ENCODE results near the gene VTA1. TPM values are rescaled to one million over a fixed set of nuclear protein-coding genes. Genes with fewer than 3 reads are reported as not detected.
"Not testable (repeated sequence)": the region's sequence is repeated elsewhere in the genome, so short reads cannot be mapped to it uniquely, and the experiment has no call there.

VTA1 gene
- total and polyA plus RNA-seq, 9 donors: 42.0 to 59.0 (median 55.0) TPM

DNA sequence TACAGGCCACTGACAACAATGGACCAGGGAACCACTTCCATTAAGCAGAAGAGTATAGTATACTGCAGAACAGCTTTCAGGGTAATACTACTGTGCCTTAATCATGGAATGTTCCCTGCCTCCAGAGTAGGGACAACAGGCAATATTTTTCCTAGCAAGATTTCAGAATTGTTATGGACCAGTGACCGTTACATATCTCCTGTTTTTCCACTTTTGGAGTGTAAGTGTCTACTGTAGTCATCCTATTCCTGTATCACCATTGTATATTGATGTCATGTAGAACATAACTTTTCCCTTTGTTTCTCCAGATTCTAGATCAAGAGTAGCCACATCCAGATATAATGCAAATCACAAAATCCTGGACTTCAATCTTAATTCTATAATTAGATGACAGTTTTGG, 16.2 kb upstream of the VTA1 start:
- H3K36me3 ChIP-seq (ENCODE audit: control insufficient read depth, insufficient read depth, low read length): no peaks in the 10 kb centered on the region
- H3K9me3 ChIP-seq (replicated peaks; ENCODE audit: control insufficient read depth, low read depth, low read length): no peaks in the 10 kb centered on the region
- no peak overlapping the region for H3K27ac ChIP-seq (ENCODE audit: low read length)
- DNase-seq: no peak
- H3K4me1 ChIP-seq (ENCODE audit: control insufficient read depth, insufficient read depth, low read length): no peaks in the 10 kb centered on the region
- H3K4me3 ChIP-seq (ENCODE audit: low read length): no peak overlapping the region
- H3K27me3 ChIP-seq (ENCODE audit: control insufficient read depth, insufficient read depth, low read length): peaks cover 2% of the 10 kb centered on the region
- no CpG with 5 or more reads among the region's 1 CpG for WGBS (ENCODE audit: insufficient coverage)

DNA sequence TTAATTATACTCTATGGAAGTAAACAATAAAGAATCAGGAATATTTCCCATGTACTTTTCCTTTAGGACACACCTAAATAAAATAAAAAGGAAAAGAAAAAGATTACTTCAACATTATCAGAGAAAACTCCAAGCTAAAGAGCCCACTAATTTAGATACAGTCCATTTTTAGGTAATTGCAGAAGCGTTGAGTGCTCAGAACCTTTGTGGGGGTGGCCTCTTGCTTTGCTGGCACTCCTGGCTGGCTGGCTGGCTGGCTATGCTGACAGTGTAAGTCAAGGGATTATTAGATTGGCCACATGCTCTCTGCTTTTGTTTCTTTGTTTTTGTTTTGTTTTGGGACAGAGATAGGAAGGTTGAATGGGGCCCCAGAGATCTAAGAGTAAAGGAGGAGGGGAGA, 14.4 kb upstream of the VTA1 start, which contains the start of gene GJE1:
Gene GJE1, plus strand, starts transcription at position 301 of the 400 bp plus-strand sequence. CDS start 234 bp downstream, outside the sequence.
- H3K9me3 ChIP-seq (replicated peaks; ENCODE audit: control insufficient read depth, low read depth, low read length): no peaks in the 10 kb centered on the region
- H3K4me3 ChIP-seq (ENCODE audit: low read length): no peak within 1 kb of the TSS
- no peaks in the 10 kb centered on the region for H3K4me1 ChIP-seq (ENCODE audit: control insufficient read depth, insufficient read depth, low read length)
- no peak for DNase-seq
- no peaks in the 10 kb centered on the region for H3K36me3 ChIP-seq (ENCODE audit: control insufficient read depth, insufficient read depth, low read length)
- no CpG with 5 or more reads among the region's 1 CpG for WGBS (ENCODE audit: insufficient coverage)
- peaks cover 2% of the 10 kb centered on the region for H3K27me3 ChIP-seq (ENCODE audit: control insufficient read depth, insufficient read depth, low read length)
- no peak within 1 kb of the TSS for H3K27ac ChIP-seq (ENCODE audit: low read length)

DNA sequence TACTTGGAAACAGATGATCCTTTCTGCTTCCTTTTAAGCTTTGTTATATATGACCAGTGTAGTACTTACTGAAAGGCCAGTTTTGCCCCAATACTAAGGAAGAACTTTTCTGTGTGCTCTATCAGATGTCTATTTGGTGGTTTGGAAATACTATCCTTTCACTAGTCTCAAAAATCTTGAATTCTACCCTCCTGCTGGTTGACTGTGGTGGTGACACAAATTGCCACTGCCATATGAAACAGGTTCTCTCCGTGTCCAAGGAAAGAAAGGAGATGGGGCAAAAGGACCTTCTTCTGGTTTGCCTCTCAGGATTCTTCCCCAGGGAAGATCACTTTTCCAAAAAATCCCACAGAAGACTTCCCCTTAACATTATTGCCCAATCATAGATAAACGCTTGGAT, 8.2 kb upstream of the VTA1 start:
- Histone ChIP-seq H3K36me3 (ENCODE audit: control insufficient read depth, insufficient read depth, low read length) (no peaks in the 10 kb centered on the region), H3K4me1 (ENCODE audit: control insufficient read depth, insufficient read depth, low read length) (no peaks in the 10 kb centered on the region), H3K27ac (ENCODE audit: low read length) (no peak overlapping the region), H3K4me3 (ENCODE audit: low read length) (no peak overlapping the region), H3K27me3 (ENCODE audit: control insufficient read depth, insufficient read depth, low read length) (no peaks in the 10 kb centered on the region), H3K9me3 (replicated peaks; ENCODE audit: control insufficient read depth, low read depth, low read length) (no peaks in the 10 kb centered on the region)
- 0% methylated on average over 1 of the region's 2 CpGs for WGBS (ENCODE audit: insufficient coverage)
- no peak for DNase-seq

DNA sequence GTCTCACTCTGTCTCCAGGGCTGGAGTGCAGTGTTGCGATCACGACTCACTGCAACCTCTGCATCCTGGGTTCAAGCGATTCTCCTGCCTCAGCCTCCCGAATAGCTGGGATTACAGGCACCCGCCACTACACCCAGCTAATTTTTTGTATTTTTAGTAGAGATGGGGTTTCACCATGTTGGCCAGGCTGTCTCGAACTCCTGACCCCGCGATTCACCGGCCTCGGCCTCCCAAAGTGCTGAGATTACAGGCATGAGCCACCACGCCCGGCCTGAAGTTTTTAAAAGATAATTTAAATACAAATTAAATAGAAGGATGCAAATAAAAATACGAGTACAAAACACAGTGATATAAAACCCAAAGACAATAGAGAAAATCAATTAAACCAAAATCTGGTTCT, 5.5 kb upstream of the VTA1 start:
- WGBS (ENCODE audit: insufficient coverage): 100% methylated on average over 1 of the region's 13 CpGs
- not testable (repeated sequence) for DNase-seq; H3K27me3 ChIP-seq (ENCODE audit: control insufficient read depth, insufficient read depth, low read length); H3K4me1 ChIP-seq (ENCODE audit: control insufficient read depth, insufficient read depth, low read length); H3K9me3 ChIP-seq (replicated peaks; ENCODE audit: control insufficient read depth, low read depth, low read length); H3K4me3 ChIP-seq (ENCODE audit: low read length); H3K27ac ChIP-seq (ENCODE audit: low read length); H3K36me3 ChIP-seq (ENCODE audit: control insufficient read depth, insufficient read depth, low read length)

DNA sequence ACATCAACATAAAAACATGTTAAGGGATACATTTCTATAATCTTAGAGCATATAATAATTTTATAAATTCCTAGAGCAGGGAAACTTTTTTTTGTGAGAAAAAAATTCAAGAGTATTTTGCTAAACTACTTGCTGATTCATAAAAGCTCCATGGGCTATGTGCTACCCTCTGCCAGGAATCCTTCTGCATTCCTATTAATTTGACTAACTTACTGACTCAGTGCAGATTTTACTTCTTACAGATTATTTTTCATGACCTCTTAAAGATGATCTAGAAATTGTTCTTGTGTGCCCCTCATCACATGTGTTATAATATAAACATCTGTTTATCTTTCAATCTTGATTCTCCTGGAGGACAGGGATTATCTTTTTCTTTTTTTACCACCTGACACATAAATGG, 5.7 kb downstream of the VTA1 start:
- Histone ChIP-seq H3K27ac (ENCODE audit: low read length) (no peak overlapping the region), H3K36me3 (ENCODE audit: control insufficient read depth, insufficient read depth, low read length) (peaks cover 3% of the 10 kb centered on the region), H3K4me3 (ENCODE audit: low read length) (no peak overlapping the region), H3K4me1 (ENCODE audit: control insufficient read depth, insufficient read depth, low read length) (peaks cover 2% of the 10 kb centered on the region), H3K9me3 (replicated peaks; ENCODE audit: control insufficient read depth, low read depth, low read length) (no peaks in the 10 kb centered on the region), H3K27me3 (ENCODE audit: control insufficient read depth, insufficient read depth, low read length) (no peaks in the 10 kb centered on the region)
- no peak for DNase-seq

DNA sequence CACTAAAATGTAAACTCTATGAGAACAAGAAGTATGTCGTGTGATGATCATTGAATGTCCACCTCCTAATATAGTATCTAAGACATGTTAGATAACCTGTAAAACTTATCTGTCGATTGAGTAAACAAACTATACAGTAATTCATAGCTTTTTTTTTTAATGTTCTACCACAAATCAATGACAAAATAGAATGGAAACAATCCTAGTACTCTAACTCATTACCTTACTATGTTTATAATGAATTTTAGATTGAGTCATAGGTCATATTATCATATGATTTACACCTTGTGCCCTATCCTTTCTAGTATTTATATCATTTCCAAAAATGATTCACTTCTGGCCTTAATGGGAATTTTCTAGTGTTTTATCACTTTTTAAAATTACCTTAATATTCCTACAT, 6.1 kb downstream of the VTA1 start:
- no peaks in the 10 kb centered on the region for H3K9me3 ChIP-seq (replicated peaks; ENCODE audit: control insufficient read depth, low read depth, low read length)
- no peak overlapping the region for H3K27ac ChIP-seq (ENCODE audit: low read length)
- H3K4me1 ChIP-seq (ENCODE audit: control insufficient read depth, insufficient read depth, low read length): peaks cover under 1% of the 10 kb centered on the region
- H3K36me3 ChIP-seq (ENCODE audit: control insufficient read depth, insufficient read depth, low read length): peaks cover 3% of the 10 kb centered on the region
- no peaks in the 10 kb centered on the region for H3K27me3 ChIP-seq (ENCODE audit: control insufficient read depth, insufficient read depth, low read length)
- no peak for DNase-seq
- no peak overlapping the region for H3K4me3 ChIP-seq (ENCODE audit: low read length)
- no CpG with 5 or more reads among the region's 2 CpGs for WGBS (ENCODE audit: insufficient coverage)

DNA sequence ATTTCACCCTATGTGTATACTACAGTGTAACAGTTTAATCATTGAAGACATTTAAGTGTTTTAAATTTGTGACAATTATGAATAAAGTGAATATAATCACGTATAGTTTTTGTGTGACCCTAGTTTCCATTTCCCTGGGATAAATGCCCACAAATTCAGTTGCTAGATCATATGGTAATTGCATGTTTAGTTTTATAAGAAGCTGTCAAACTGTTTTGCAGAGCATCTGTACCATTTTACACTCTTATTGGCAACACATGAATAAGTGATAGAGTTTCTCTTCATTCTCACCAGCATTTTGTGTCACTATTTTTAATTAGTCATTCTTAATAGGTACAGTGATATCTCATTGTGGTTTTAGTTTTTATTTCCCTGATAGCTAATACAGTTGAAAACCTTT, 7.3 kb downstream of the VTA1 start:
- peaks cover 3% of the 10 kb centered on the region for H3K36me3 ChIP-seq (ENCODE audit: control insufficient read depth, insufficient read depth, low read length)
- no peaks in the 10 kb centered on the region for H3K9me3 ChIP-seq (replicated peaks; ENCODE audit: control insufficient read depth, low read depth, low read length)
- no peaks in the 10 kb centered on the region for H3K4me1 ChIP-seq (ENCODE audit: control insufficient read depth, insufficient read depth, low read length)
- WGBS (ENCODE audit: insufficient coverage): no CpG with 5 or more reads among the region's 1 CpG
- no peaks in the 10 kb centered on the region for H3K27me3 ChIP-seq (ENCODE audit: control insufficient read depth, insufficient read depth, low read length)
- no peak for DNase-seq
- H3K27ac ChIP-seq (ENCODE audit: low read length): no peak overlapping the region
- H3K4me3 ChIP-seq (ENCODE audit: low read length): no peak overlapping the region

DNA sequence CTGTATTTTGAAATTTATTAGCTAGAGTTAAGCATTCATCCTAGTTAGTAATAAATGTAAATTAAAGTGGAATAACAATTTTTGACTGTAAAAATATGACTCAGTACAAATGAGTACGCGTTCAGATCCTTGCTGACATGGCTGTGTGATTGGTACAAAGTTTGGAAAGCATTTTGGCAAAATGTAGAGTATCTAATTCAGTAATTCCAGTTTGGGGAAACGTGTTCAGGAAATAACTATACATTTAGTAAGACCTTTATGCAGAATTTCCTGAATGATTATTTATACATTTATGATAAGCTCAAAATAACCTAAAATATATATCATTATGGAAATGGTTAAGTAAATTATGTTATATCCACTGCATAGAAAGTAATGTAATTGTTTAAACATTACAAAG, 8.0 kb downstream of the VTA1 start:
- no peak for DNase-seq
- Histone ChIP-seq H3K27ac (ENCODE audit: low read length) (no peak overlapping the region), H3K36me3 (ENCODE audit: control insufficient read depth, insufficient read depth, low read length) (peaks cover 3% of the 10 kb centered on the region), H3K9me3 (replicated peaks; ENCODE audit: control insufficient read depth, low read depth, low read length) (no peaks in the 10 kb centered on the region), H3K27me3 (ENCODE audit: control insufficient read depth, insufficient read depth, low read length) (no peaks in the 10 kb centered on the region), H3K4me3 (ENCODE audit: low read length) (no peak overlapping the region), H3K4me1 (ENCODE audit: control insufficient read depth, insufficient read depth, low read length) (no peaks in the 10 kb centered on the region)
- WGBS (ENCODE audit: insufficient coverage): no CpG with 5 or more reads among the region's 3 CpGs

DNA sequence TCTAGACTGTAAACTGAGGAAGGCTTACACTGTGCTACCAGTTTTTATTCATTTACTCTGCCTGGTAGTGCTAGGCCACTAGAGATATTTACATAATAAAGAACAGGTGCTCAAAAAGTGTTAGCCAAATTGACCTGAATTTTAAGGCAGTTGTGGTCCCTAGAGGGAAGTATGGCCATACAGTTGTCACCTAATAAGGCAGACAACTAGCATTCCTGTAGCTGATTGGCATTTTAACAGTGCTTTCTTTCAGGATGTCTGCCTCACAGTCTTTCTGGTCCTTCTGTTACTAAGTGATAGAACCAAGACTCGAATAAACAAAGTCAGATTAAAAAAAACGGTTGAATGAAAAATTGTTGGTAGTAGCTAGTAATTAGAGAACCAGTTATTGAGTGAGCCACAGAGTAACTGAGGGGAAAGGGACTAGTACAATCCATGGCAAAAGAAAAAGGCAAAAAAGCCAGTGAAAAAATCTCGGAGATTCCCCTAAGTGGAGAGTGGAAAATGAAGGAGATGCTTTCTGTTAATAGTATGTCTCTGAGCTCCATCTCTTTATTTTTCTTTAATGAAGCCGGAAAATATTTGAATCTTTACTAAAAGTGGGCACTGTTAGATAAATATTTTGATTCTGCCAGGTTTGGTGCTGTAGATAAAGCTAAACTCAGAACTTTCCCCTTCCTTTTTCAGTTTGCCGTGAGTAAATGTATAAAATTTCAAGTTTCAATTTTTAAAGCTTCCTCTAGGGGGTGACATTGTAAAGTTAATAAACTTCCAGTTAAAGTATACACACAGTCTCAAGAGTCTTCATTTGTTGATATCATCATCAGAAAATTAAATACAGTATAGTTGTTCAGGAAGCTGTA, 9.1 kb downstream of the VTA1 start:
- Histone ChIP-seq H3K27me3 (ENCODE audit: control insufficient read depth, insufficient read depth, low read length) (no peaks in the 10 kb centered on the region), H3K4me1 (ENCODE audit: control insufficient read depth, insufficient read depth, low read length) (no peaks in the 10 kb centered on the region), H3K36me3 (ENCODE audit: control insufficient read depth, insufficient read depth, low read length) (no peaks in the 10 kb centered on the region), H3K9me3 (replicated peaks; ENCODE audit: control insufficient read depth, low read depth, low read length) (no peaks in the 10 kb centered on the region), H3K27ac (ENCODE audit: low read length) (no peak overlapping the region), H3K4me3 (ENCODE audit: low read length) (no peak overlapping the region)
- DNase-seq: peak; percentile 60
- WGBS (ENCODE audit: insufficient coverage): 60% methylated on average over 1 of the region's 5 CpGs

DNA sequence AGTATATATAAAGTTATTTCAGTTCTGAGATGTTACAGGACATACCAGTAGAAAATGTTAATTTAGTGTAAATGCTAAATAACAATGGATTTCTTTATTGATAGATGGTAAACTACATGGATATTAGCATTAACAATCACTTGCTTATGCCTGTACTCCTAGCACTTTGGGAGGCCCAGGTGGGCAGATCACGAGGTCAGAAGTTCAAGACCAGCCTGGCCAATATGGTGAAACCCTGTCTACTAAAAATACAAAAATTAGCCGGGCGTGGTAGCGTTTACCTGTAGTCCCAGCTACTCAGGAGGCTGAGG, 9.7 kb downstream of the VTA1 start:
- DNase-seq; H3K4me3 ChIP-seq (ENCODE audit: low read length); H3K27me3 ChIP-seq (ENCODE audit: control insufficient read depth, insufficient read depth, low read length); H3K27ac ChIP-seq (ENCODE audit: low read length); H3K4me1 ChIP-seq (ENCODE audit: control insufficient read depth, insufficient read depth, low read length); H3K9me3 ChIP-seq (replicated peaks; ENCODE audit: control insufficient read depth, low read depth, low read length); H3K36me3 ChIP-seq (ENCODE audit: control insufficient read depth, insufficient read depth, low read length): not testable (repeated sequence)
- 83% methylated on average over 1 of the region's 4 CpGs for WGBS (ENCODE audit: insufficient coverage)

DNA sequence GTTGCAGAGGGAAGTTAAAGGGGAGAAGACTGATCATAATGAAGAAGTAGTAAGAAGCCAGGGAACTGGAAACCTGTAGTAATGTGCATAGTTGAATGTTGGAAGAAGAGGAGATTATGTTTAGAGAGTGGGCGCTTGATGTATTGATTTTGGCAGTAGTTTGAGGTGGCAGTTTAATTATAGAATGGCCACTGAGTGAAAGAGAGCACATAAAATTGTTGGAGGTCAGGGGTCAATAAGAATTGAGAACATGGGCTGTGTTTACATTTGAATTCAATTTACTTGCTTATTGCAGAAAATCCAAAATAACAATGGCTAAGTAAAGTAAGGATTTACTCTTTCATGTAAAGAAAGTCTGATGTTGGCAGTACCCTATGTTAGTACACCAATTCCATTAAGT, 15.7 kb downstream of the VTA1 start:
- no peak overlapping the region for H3K4me3 ChIP-seq (ENCODE audit: low read length)
- peaks cover 10% of the 10 kb centered on the region for H3K36me3 ChIP-seq (ENCODE audit: control insufficient read depth, insufficient read depth, low read length)
- WGBS (ENCODE audit: insufficient coverage): 71% methylated on average over 1 of the region's 1 CpG
- no peaks in the 10 kb centered on the region for H3K9me3 ChIP-seq (replicated peaks; ENCODE audit: control insufficient read depth, low read depth, low read length)
- H3K4me1 ChIP-seq (ENCODE audit: control insufficient read depth, insufficient read depth, low read length): no peaks in the 10 kb centered on the region
- H3K27ac ChIP-seq (ENCODE audit: low read length): no peak overlapping the region
- no peak for DNase-seq
- no peaks in the 10 kb centered on the region for H3K27me3 ChIP-seq (ENCODE audit: control insufficient read depth, insufficient read depth, low read length)

Data from muscle of leg (tissue), 11 donors.